GM12878 (cell line): ENCODE results near the gene ANGEL2. TPM values are rescaled to one million over a fixed set of nuclear protein-coding genes. Genes with fewer than 3 reads are reported as not detected.

ENCODE experiments used
- ATAC-seq: fragments of 200-7000 bp; cut with Tn5 transposase; 3 replicates; pipeline ENCODE4 v1.9.1; 2020; ENCODE audit warnings: mild to moderate bottlenecking, moderate library complexity
- BruUV-seq: library from RNA; stranded (reverse); fragments of 400-500 nt; replicated peaks from 2 replicates; lab custom pipeline; 2021; lab: Mats Ljungman, UMichigan
- CTCF ChIA-PET: fragments of 300-600 bp; sonication (Branson Sonifier 250); formaldehyde crosslinking; extraction: SDS; loops from one replicate; lab custom pipeline; 2021; ENCODE audit warnings: inconsistent platforms; lab: Yijun Ruan, JAX
- POLR2A ChIA-PET: fragments of 350-600 bp; formaldehyde crosslinking; extraction: SDS; loops from one replicate; lab custom pipeline; 2021; ENCODE audit warnings: inconsistent platforms; lab: Charles Lee
- RAD21 ChIA-PET: fragments of 300-600 bp; sonication (Branson Sonifier 250); formaldehyde crosslinking; loops from one replicate; lab custom pipeline; 2023; ENCODE audit warnings: antibody characterized with exemption; ENCODE audit not compliant: unreplicated experiment; lab: Charles Lee
- SMC1A ChIA-PET: fragments of 300-600 bp; sonication (Branson Sonifier 250); formaldehyde crosslinking; loops from one replicate; lab custom pipeline; 2023; ENCODE audit not compliant: unreplicated experiment, uncharacterized antibody; lab: Charles Lee
- DNase-seq: peaks from one replicate; pipeline ENCODE4 v3.0.0-alpha.2; 2011; ENCODE audit warnings: low read depth, low spot score
- FAIRE-seq: peaks from 3 replicates; lab custom pipeline; 2011; peaks lifted over from hg19 to GRCh38; lab: Jason Lieb, UNC
- H2AFZ ChIP-seq: 2 replicates; pipeline ENCODE4 v1.6.0; 2011; ENCODE audit warnings: low read depth, low read length, control low read depth; ENCODE audit not compliant: control insufficient read depth
- H3K27ac ChIP-seq: 2 replicates; pipeline ENCODE4 v1.5.1; 2011; ENCODE audit warnings: control low read depth; ENCODE audit not compliant: control insufficient read depth, insufficient read depth
- H3K27me3 ChIP-seq, 2 experiments: replicated peaks in 1 of 2; 2 replicates each; pipeline versions ENCODE4 v1.6.0 to v1.6.1; 2011; ENCODE audit warnings: low read length in 1 of 2; ENCODE audit not compliant: control insufficient read depth in 2 of 2, insufficient read depth in 2 of 2
- H3K36me3 ChIP-seq, 2 experiments: 2 replicates each; pipeline ENCODE4 v1.5.1; 2011; ENCODE audit warnings: low read length in 1 of 2; ENCODE audit not compliant: control insufficient read depth in 2 of 2, insufficient read depth in 2 of 2
- H3K4me1 ChIP-seq: 2 replicates; pipeline ENCODE4 v1.6.1; 2011; ENCODE audit warnings: mild to moderate bottlenecking, low read length, moderate library complexity, mixed read lengths; ENCODE audit not compliant: control insufficient read depth, insufficient read depth
- H3K4me2 ChIP-seq: 2 replicates; pipeline ENCODE4 v1.6.0; 2011; ENCODE audit warnings: control low read depth; ENCODE audit not compliant: control insufficient read depth, insufficient read depth
- H3K4me3 ChIP-seq: fragments of 200-600 bp; sonication (generic); 2 replicates; pipeline ENCODE4 v1.5.1; 2016
- H3K79me2 ChIP-seq: 2 replicates; pipeline ENCODE4 v1.6.0; 2011; ENCODE audit warnings: low read length; ENCODE audit not compliant: control insufficient read depth, insufficient read depth
- H3K9ac ChIP-seq: 2 replicates; pipeline ENCODE4 v1.8.0; 2011; ENCODE audit warnings: low read length, control low read depth, mixed read lengths; ENCODE audit not compliant: control insufficient read depth, insufficient read depth
- H3K9me3 ChIP-seq: replicated peaks from 3 replicates; pipeline ENCODE4 v1.5.1; 2011; ENCODE audit warnings: mild to moderate bottlenecking, low read length; ENCODE audit not compliant: control insufficient read depth, insufficient read depth
- H4K20me1 ChIP-seq: 2 replicates; pipeline ENCODE4 v1.6.0; 2011; ENCODE audit not compliant: control insufficient read depth, insufficient read depth
- BRCA1 ChIP-seq: IDR thresholded peaks from 2 replicates; pipeline ENCODE4 v1.6.1; 2011; ENCODE audit warnings: low read depth, low read length, improper control_type of control experiment
- ETV6 ChIP-seq, 2 experiments: fragments of 450-650 bp in 1 of 2; IDR thresholded peaks in 1 of 2; conservative IDR thresholded peaks in 1 of 2; 2 replicates each; pipeline ENCODE4 v1.6.1; 2014; ENCODE audit warnings: antibody characterized with exemption in 1 of 2, borderline replicate concordance in 1 of 2, low read depth in 1 of 2, mild to moderate bottlenecking in 1 of 2, moderate library complexity in 1 of 2
- TCF7 ChIP-seq: IDR thresholded peaks from 2 replicates; pipeline ENCODE4 v1.6.1; 2014; ENCODE audit warnings: antibody characterized with exemption, borderline replicate concordance
- WGBS: methylation state at CpG from one replicate; pipeline ENCODE4 v1.1.6; 2016; ENCODE audit warnings: low lambda C conversion rate; ENCODE audit not compliant: insufficient replicate concordance, insufficient coverage; ENCODE audit errors: missing lambda C conversion rate; 5-methylcytosine and 5-hydroxymethylcytosine counted together
- in situ Hi-C: fragments of 300-500 bp; cut with MboI; formaldehyde crosslinking; loops from 9 replicates; pipeline ENCODE4 v1.14.3; 2018; ENCODE audit warnings: mixed read lengths
- intact Hi-C: fragments of 100-400 bp; cut with micrococcal nuclease; formaldehyde crosslinking; loops from one replicate; pipeline ENCODE4 v1.14.2; 2022; ENCODE audit not compliant: unreplicated experiment
- polyA plus RNA-seq, 11 experiments: library from polyadenylated mRNA; depleted of rRNA in 4 of 11; unstranded in 6 of 11; stranded (reverse) in 5 of 11; fragments of >200 nt; fragmentation: Nextera tagmentation in 4 of 11; fragmentation: Illumina TruSeq in 1 of 11; extraction: Ambion mirVana in 4 of 11; extraction: Trizol in 1 of 11; gene quantifications; 1 replicate in 1 of 11; 2 replicates in 10 of 11; pipeline versions ENCODE4 v1.2.1 to v1.2.3, GENCODE V29; 2011 to 2016; ENCODE audit warnings: inconsistent platforms in 2 of 11, missing spikeins in 2 of 11, low read depth in 1 of 11
- total RNA-seq, 4 experiments: library from RNA; depleted of rRNA in 3 of 4; stranded (reverse); fragments of >200 nt in 3 of 4; fragmentation: Illumina TruSeq in 1 of 4; extraction: Trizol in 1 of 4; gene quantifications; 2 replicates each; pipeline versions ENCODE4 v1.2.1 to v1.2.3, GENCODE V29; 2013 to 2021
- TF ChIP-seq, protein P1 (sequence below): fragments of 450-650 bp; IDR thresholded peaks from 2 replicates; pipeline ENCODE4 v1.6.1; 2016; ENCODE audit warnings: mild to moderate bottlenecking

Gene ANGEL2
- total and polyA plus RNA-seq, 10 of the 15 experiments (the other 5 are each of a cell fraction or from before 2014, with no cell fraction given) = 6.3 to 53.9 (median 30.7) TPM

DNA sequence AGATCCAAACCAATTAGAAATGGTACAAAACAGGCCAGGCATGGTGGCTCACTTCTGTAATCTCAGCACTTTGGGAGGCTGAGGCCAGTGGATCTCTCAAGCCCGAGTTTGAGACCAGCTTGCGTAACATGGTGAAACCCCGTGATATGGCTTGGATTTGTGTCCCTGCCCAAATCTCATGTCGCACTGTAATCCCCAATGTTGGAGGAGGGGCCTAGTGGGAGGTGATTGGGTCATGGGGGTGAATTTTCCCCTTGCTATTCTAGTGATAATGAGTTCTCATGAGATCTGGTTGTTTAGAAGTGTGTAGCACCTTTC, 72.3 kb downstream of the ANGEL2 start:
- no peak overlapping the region for H3K4me3 ChIP-seq
- no peak overlapping the region for H3K4me2 ChIP-seq
- intact Hi-C loops (no loop called here), in situ Hi-C loops (no loop called here)
- no peaks in the 10 kb centered on the region for H4K20me1 ChIP-seq
- ATAC-seq = no peak
- H3K36me3 ChIP-seq = no peaks in the 10 kb centered on the region
- peaks cover 41% of the 10 kb centered on the region for H3K4me1 ChIP-seq
- DNase-seq = no peak
- 97% methylated on average over 4 of the region's 4 CpGs for WGBS
- no TSS peak for BruUV-seq
- SMC1A ChIA-PET = interaction anchor here (0.9 to 1.7 kb wide), 4 partner anchors 10 to 44 kb away, joined by 3 to 6 read pairs (median 3); no protein-coding TSS in a partner anchor
- CTCF ChIA-PET = interaction anchor here (1.1 to 1.8 kb wide), 4 partner anchors 11 to 39 kb away, joined by 3 to 5 read pairs (median 4); no protein-coding TSS in a partner anchor
- no peak overlapping the region for H3K9ac ChIP-seq
- POLR2A ChIA-PET = interaction anchor here (1.3 to 1.5 kb wide), 3 partner anchors 10 to 86 kb away, joined by 3 to 8 read pairs (median 5); partner anchors contain the start of gene FLVCR1
- H3K79me2 ChIP-seq = no peaks in the 10 kb centered on the region
- no peak overlapping the region for H2AFZ ChIP-seq
- H3K9me3 ChIP-seq = no peaks in the 10 kb centered on the region
- RAD21 ChIA-PET = interaction anchor here (1.0 to 1.3 kb wide), 4 partner anchors 9 to 128 kb away, joined by 3 to 5 read pairs (median 4); no protein-coding TSS in a partner anchor
- TF ChIP-seq BRCA1 (no peak), ETV6 (conservative IDR thresholded peaks at IDR 0.05 in 1 of 2, IDR thresholded peaks at IDR 0.05 in 1 of 2; ENCODE audit: borderline replicate concordance in 1 of 2, low read depth in 1 of 2) (0 out of 4 replicates have a peak, but pooled peaks of 1 of the 2 experiments have one; percentile 11), TCF7 (no peak)
- TF ChIP-seq, protein P1, sequence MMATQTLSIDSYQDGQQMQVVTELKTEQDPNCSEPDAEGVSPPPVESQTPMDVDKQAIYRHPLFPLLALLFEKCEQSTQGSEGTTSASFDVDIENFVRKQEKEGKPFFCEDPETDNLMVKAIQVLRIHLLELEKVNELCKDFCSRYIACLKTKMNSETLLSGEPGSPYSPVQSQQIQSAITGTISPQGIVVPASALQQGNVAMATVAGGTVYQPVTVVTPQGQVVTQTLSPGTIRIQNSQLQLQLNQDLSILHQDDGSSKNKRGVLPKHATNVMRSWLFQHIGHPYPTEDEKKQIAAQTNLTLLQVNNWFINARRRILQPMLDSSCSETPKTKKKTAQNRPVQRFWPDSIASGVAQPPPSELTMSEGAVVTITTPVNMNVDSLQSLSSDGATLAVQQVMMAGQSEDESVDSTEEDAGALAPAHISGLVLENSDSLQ = no peak
- H3K27me3 ChIP-seq = no peaks in the 10 kb centered on the region
- no peak overlapping the region for H3K27ac ChIP-seq
- FAIRE-seq = no peak
